GM18951 (cell line): ENCODE results near the gene SAA4.
"Not testable (repeated sequence)": the region's sequence is repeated elsewhere in the genome, so short reads cannot be mapped to it uniquely, and the experiment has no call there.

Source experiments
- POLR2A ChIP-seq: IDR thresholded peaks from 4 replicates; pipeline ENCODE4 v1.6.1; 2011; ENCODE audit warnings: mild to moderate bottlenecking; ENCODE audit not compliant: insufficient read length, insufficient read depth; ENCODE audit errors: extremely low read depth
- in situ Hi-C: fragments of 300-500 bp; cut with MboI; formaldehyde crosslinking; loops from one replicate; pipeline ENCODE4 v1.12.0; 2022; ENCODE audit warnings: low sequenced_read_pairs, mixed read lengths, inconsistent platforms; ENCODE audit not compliant: unreplicated experiment

Gene SAA4

GRCh38 chr11:18236664-18237356 lies at the start of gene SAA4:
Gene SAA4 (minus strand): TSS chr11:18236802. CDS start chr11:18235926, 876 bp downstream.
- TF ChIP-seq POLR2A = no peak
- in situ Hi-C loops = no loop called here

GRCh38 chr11:18285841-18286240 lies 49.2 kb upstream of the SAA4 start:
- in situ Hi-C loops = no loop called here
- TF ChIP-seq POLR2A = no peak

GRCh38 chr11:18282626-18283025 lies 46.0 kb upstream of the SAA4 start:
- no peak for TF ChIP-seq POLR2A
- in situ Hi-C loops = no loop called here

- in situ Hi-C loops = no loop called here
- no peak for TF ChIP-seq POLR2A
These were observed 43.9 kb upstream of the SAA4 start for GRCh38 chr11:18280438-18281045.

GRCh38 chr11:18277565-18278271 lies 41.1 kb upstream of the SAA4 start:
- TF ChIP-seq POLR2A = no peak
- in situ Hi-C loops = no loop called here

- in situ Hi-C loops = no loop called here
- no peak for TF ChIP-seq POLR2A
These were observed 34.6 kb upstream of the SAA4 start for GRCh38 chr11:18271206-18271605.

- in situ Hi-C loops = no loop called here
- TF ChIP-seq POLR2A = no peak
These were observed 33.5 kb upstream of the SAA4 start for GRCh38 chr11:18270102-18270501.

GRCh38 chr11:18269252-18269651 lies 32.6 kb upstream of the SAA4 start:
- in situ Hi-C loops = not testable (repeated sequence)

- in situ Hi-C loops = not testable (repeated sequence)
These were observed 30.9 kb upstream of the SAA4 start for GRCh38 chr11:18267335-18268133.

- in situ Hi-C loops = no loop called here
- no peak for TF ChIP-seq POLR2A
These were observed 29.3 kb upstream of the SAA4 start, which contains the start of gene SAA1 for GRCh38 chr11:18265949-18266348. Gene SAA1 (plus strand): TSS chr11:18266264. CDS start chr11:18266888, 624 bp downstream.

GRCh38 chr11:18264677-18265555 lies 28.3 kb upstream of the SAA4 start:
- no peak for TF ChIP-seq POLR2A
- in situ Hi-C loops = no loop called here

GRCh38 chr11:18264035-18264434 lies 27.4 kb upstream of the SAA4 start:
- in situ Hi-C loops = no loop called here
- TF ChIP-seq POLR2A = no peak

GRCh38 chr11:18262681-18263350 lies 26.2 kb upstream of the SAA4 start:
- in situ Hi-C loops = not testable (repeated sequence)
